OCI-LY3 (cell line): ENCODE data around the gene FOCAD.
"Not testable (repeated sequence)": the region's sequence is repeated elsewhere in the genome, so short reads cannot be mapped to it uniquely, and the experiment has no call there.

Experiments
- H2AFZ ChIP-seq: fragments of 200-600, 300-600 bp; shearing (Covaris generic); 2 replicates; pipeline ENCODE4 v1.6.0; 2014; ENCODE audit warnings: antibody characterized with exemption, low read depth, low read length
- H3K27ac ChIP-seq: fragments of 200-600, 300-600 bp; sonication (generic); 2 replicates; pipeline ENCODE4 v1.5.1; 2014; ENCODE audit warnings: mild to moderate bottlenecking, low read length, moderate library complexity, mixed read lengths
- H3K27me3 ChIP-seq: fragments of 200-600, 300-600 bp; sonication (generic); 2 replicates; pipeline ENCODE4 v1.6.1; 2014; ENCODE audit warnings: low read depth, low read length, mixed read lengths
- H3K36me3 ChIP-seq: fragments of 200-600, 300-600 bp; sonication (generic); replicated peaks from 2 replicates; pipeline ENCODE3; 2014; ENCODE audit warnings: low read depth, low read length, mixed read lengths
- H3K4me1 ChIP-seq: fragments of 300-600, 200-600 bp; sonication (generic); 2 replicates; pipeline ENCODE4 v1.6.1; 2014; ENCODE audit warnings: low read length, mixed read lengths
- H3K4me2 ChIP-seq: fragments of 200-600, 300-600 bp; sonication (generic); 2 replicates; pipeline ENCODE4 v1.6.1; 2014; ENCODE audit warnings: low read length, mixed read lengths
- H3K4me3 ChIP-seq: fragments of 300-600, 200-600 bp; sonication (generic); 2 replicates; pipeline ENCODE4 v1.5.1; 2014; ENCODE audit warnings: antibody characterized with exemption, mild to moderate bottlenecking, low read length, moderate library complexity
- H3K79me2 ChIP-seq: fragments of 300-600, 200-600 bp; shearing (Covaris generic); 2 replicates; pipeline ENCODE4 v1.6.1; 2014; ENCODE audit warnings: mild to moderate bottlenecking, low read length, mixed read lengths
- H3K9ac ChIP-seq: fragments of 300-600, 200-600 bp; shearing (Covaris generic); 2 replicates; pipeline ENCODE4 v1.6.0; 2014; ENCODE audit warnings: mild to moderate bottlenecking, low read length, moderate library complexity
- H3K9me3 ChIP-seq: fragments of 200-600, 300-600 bp; shearing (Covaris generic); 2 replicates; pipeline ENCODE4 v1.6.1; 2014; ENCODE audit warnings: low read length, mixed read lengths; ENCODE audit not compliant: insufficient read depth
- H4K20me1 ChIP-seq: fragments of 200-600, 300-600 bp; sonication (generic); 2 replicates; pipeline ENCODE4 v1.6.1; 2016; ENCODE audit warnings: low read length, mixed read lengths; ENCODE audit not compliant: insufficient read depth
- EZH2phosphoT487 ChIP-seq: fragments of 200-600 bp; shearing (Covaris generic); IDR thresholded peaks from 2 replicates; pipeline ENCODE4 v1.6.1; 2018; ENCODE audit warnings: antibody characterized with exemption, mixed run types, low read depth
- TF ChIP-seq, protein P1 (sequence below): fragments of 200-600, 300-600 bp; sonication (generic); IDR thresholded peaks from 2 replicates; pipeline ENCODE4 v1.5.1; 2014; ENCODE audit warnings: antibody characterized with exemption, low read length, low read depth

Gene FOCAD

DNA sequence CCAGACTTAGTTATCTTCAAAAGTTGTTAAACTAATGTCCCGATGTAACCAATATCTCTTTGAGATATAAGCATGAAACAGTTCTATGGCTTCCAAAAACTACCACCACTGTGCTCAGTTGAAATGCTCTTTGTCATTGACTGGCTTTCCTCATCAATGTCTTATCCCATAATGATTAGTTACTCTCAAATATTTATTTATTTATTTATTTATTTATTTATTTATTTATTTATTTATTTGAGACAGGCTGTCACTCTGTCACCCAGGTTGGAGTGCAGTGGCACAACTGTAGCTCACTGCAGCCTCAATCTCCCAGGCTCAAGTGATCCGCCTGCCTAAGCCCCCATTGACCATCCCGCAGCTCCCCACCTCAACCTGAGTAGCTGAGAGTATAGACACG is 33.7 kb upstream of the FOCAD start:
- Histone ChIP-seq H4K20me1 (no peaks in the 10 kb centered on the region), H3K4me2 (no peak overlapping the region), H2AFZ (no peak overlapping the region), H3K27me3 (peaks cover 9% of the 10 kb centered on the region; the same call in 1 of the 2 replicates), H3K4me3 (no peak overlapping the region), H3K27ac (no peak overlapping the region), H3K36me3 (no peaks in the 10 kb centered on the region), H3K4me1 (no peaks in the 10 kb centered on the region), H3K9ac (no peak overlapping the region), H3K9me3 (no peaks in the 10 kb centered on the region), H3K79me2 (no peaks in the 10 kb centered on the region)
- TF ChIP-seq, protein P1, sequence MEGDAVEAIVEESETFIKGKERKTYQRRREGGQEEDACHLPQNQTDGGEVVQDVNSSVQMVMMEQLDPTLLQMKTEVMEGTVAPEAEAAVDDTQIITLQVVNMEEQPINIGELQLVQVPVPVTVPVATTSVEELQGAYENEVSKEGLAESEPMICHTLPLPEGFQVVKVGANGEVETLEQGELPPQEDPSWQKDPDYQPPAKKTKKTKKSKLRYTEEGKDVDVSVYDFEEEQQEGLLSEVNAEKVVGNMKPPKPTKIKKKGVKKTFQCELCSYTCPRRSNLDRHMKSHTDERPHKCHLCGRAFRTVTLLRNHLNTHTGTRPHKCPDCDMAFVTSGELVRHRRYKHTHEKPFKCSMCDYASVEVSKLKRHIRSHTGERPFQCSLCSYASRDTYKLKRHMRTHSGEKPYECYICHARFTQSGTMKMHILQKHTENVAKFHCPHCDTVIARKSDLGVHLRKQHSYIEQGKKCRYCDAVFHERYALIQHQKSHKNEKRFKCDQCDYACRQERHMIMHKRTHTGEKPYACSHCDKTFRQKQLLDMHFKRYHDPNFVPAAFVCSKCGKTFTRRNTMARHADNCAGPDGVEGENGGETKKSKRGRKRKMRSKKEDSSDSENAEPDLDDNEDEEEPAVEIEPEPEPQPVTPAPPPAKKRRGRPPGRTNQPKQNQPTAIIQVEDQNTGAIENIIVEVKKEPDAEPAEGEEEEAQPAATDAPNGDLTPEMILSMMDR, result no peak
- no peak for TF ChIP-seq EZH2phosphoT487

- Histone ChIP-seq H4K20me1 (no peaks in the 10 kb centered on the region), H3K9me3 (no peaks in the 10 kb centered on the region), H3K4me2 (no peak overlapping the region), H3K9ac (no peak overlapping the region), H3K4me3 (no peak overlapping the region), H2AFZ (no peak overlapping the region), H3K79me2 (no peaks in the 10 kb centered on the region), H3K27ac (no peak overlapping the region), H3K27me3 (peaks cover 9% of the 10 kb centered on the region; the same call in 1 of the 2 replicates), H3K36me3 (no peaks in the 10 kb centered on the region), H3K4me1 (no peaks in the 10 kb centered on the region)
- TF ChIP-seq EZH2phosphoT487, result no peak
- TF ChIP-seq, protein P1, result no peak
Observed at GRCh38 chr9:20650750-20651299, 33.2 kb upstream of the FOCAD start.

GRCh38 chr9:20651939-20652338 is 32.1 kb upstream of the FOCAD start:
- Histone ChIP-seq H3K27me3 (peaks cover 7% of the 10 kb centered on the region; the same call in 1 of the 2 replicates), H4K20me1 (no peaks in the 10 kb centered on the region), H3K4me2 (no peak overlapping the region), H3K9ac (no peak overlapping the region), H3K9me3 (no peaks in the 10 kb centered on the region), H3K27ac (no peak overlapping the region), H3K4me1 (no peaks in the 10 kb centered on the region), H3K79me2 (no peaks in the 10 kb centered on the region), H3K4me3 (no peak overlapping the region), H2AFZ (no peak overlapping the region), H3K36me3 (no peaks in the 10 kb centered on the region)
- TF ChIP-seq, protein P1, result no peak
- TF ChIP-seq EZH2phosphoT487, result no peak

DNA sequence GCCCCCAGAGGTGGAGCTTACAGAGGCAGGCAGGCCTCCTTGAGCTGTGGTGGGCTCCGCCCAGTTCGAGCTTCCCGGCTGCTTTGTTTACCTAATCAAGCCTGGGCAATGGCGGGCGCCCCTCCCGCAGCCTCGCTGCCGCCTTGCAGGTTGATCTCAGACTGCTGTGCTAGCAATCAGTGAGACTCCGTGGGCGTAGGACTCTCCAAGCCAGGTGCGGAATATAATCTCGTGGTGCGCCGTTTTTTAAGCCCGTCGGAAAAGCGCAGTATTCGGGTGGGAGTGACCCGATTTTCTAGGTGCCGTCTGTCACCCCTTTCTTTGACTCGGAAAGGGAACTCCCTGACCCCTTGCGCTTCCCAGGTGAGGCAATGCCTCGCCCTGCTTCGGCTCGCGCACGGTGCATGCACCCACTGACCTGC is 25.8 kb upstream of the FOCAD start:
- not testable (repeated sequence) for H3K27ac ChIP-seq, H3K9me3 ChIP-seq, H3K4me1 ChIP-seq, H3K27me3 ChIP-seq, H4K20me1 ChIP-seq, H3K36me3 ChIP-seq, H3K79me2 ChIP-seq
- Histone ChIP-seq H3K9ac (peak overlapping the region; percentile 67), H3K4me3 (peak overlapping the region; percentile 80), H3K4me2 (peak overlapping the region; percentile 75), H2AFZ (peak overlapping the region; percentile 81; the same call in 1 of the 2 replicates)
